NB4 (cell line): ENCODE measurements around the gene MIF4GD.
A peak's percentile ranks its signal among the peaks of the same experiment; 100 is the strongest.
"Not testable (repeated sequence)": the region's sequence is repeated elsewhere in the genome, so short reads cannot be mapped to it uniquely, and the experiment has no call there.

Experiments
- DNase-seq: peaks from one replicate; pipeline ENCODE4 v3.0.0; 2010; ENCODE audit warnings: low read depth
- H3K4me3 ChIP-seq: one replicate; pipeline ENCODE4 v1.5.1; 2011; ENCODE audit warnings: mild to moderate bottlenecking, low read depth, low read length, moderate library complexity
- MYC ChIP-seq: IDR thresholded peaks from 2 replicates; pipeline ENCODE4 v1.6.1; 2011; ENCODE audit warnings: low read depth, low read length
- POLR2A ChIP-seq: IDR thresholded peaks from 2 replicates; pipeline ENCODE4 v1.6.1; 2011; ENCODE audit warnings: mild to moderate bottlenecking; ENCODE audit not compliant: insufficient read length; ENCODE audit errors: extremely low read depth
- TF ChIP-seq, protein P1 (sequence below): IDR thresholded peaks from 2 replicates; pipeline ENCODE4 v1.6.1; 2011; ENCODE audit warnings: low read depth, low read length
- TF ChIP-seq, protein P2 (sequence below): IDR thresholded peaks from one replicate; pipeline ENCODE4 v1.5.1; 2012; ENCODE audit warnings: low read depth, low read length

Gene MIF4GD

DNA sequence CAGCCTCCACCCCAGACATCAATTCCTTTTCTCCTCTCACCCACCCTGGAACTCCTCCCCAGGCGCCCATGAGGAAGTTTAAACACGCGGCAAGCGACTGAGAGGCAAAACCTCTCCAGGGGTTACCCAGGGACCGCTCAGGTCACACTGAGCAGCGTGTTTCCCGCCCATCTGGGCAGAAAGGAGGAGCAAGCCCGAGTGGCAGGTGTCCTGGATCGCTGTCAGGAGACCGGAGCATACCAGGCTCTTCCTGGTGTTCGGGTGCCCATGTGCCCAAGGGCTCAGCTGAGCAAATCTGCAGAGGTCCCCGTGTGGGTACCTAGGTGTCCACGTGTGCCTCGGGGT lies 17.7 kb upstream of the MIF4GD start:
- peak overlapping the region; percentile 87 for H3K4me3 ChIP-seq
- TF ChIP-seq MYC (peak; percentile 61), POLR2A (no peak)
- TF ChIP-seq, protein P1, sequence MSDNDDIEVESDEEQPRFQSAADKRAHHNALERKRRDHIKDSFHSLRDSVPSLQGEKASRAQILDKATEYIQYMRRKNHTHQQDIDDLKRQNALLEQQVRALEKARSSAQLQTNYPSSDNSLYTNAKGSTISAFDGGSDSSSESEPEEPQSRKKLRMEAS, result peak; percentile 32; the same call in 1 of the 2 replicates
- TF ChIP-seq, protein P2, sequence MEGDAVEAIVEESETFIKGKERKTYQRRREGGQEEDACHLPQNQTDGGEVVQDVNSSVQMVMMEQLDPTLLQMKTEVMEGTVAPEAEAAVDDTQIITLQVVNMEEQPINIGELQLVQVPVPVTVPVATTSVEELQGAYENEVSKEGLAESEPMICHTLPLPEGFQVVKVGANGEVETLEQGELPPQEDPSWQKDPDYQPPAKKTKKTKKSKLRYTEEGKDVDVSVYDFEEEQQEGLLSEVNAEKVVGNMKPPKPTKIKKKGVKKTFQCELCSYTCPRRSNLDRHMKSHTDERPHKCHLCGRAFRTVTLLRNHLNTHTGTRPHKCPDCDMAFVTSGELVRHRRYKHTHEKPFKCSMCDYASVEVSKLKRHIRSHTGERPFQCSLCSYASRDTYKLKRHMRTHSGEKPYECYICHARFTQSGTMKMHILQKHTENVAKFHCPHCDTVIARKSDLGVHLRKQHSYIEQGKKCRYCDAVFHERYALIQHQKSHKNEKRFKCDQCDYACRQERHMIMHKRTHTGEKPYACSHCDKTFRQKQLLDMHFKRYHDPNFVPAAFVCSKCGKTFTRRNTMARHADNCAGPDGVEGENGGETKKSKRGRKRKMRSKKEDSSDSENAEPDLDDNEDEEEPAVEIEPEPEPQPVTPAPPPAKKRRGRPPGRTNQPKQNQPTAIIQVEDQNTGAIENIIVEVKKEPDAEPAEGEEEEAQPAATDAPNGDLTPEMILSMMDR, result no peak
- peak; percentile 80 for DNase-seq

DNA sequence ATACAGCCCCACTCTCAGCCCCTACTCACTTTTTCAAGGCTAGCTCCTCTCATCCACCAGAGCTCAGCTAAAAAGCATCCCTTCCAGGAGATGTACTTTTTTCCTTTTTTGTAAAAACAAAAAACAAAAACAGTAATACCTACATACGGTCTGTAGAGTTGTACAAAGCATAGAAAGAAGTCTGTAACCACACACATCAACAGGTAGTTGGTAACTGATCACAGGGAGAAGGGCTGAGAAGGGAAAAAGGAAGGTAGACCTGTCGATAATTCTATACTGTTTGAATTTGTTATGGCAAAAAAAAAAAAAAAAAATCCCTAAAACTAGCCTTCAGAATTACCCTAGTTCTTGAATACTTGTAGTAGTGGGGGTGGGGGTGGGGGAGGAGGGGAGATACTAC lies 17.3 kb upstream of the MIF4GD start:
- TF ChIP-seq, protein P2, result no peak
- TF ChIP-seq MYC, result no peak
- TF ChIP-seq, protein P1, result no peak
- no peak for TF ChIP-seq POLR2A
- no peak for DNase-seq
- H3K4me3 ChIP-seq, result peak overlapping the region; percentile 87

DNA sequence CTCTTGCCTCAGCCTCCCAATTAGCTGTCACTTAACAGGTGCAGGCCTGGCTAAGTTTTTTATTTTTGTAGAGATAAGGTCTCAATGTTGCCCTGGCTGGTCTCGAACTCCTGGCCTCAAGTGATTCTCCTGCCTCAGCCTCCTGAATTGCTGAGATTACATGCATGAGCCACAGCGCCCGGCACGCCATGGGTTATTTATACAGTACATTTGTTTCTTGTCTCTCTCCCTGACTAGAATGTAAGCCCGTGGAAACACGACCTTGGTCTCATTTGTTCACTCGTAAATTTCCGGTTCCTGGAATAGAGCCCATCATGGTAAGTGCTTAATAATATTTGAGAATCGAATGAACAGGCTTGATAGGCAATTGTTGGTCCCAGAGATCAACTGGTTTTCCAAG lies 16.2 kb upstream of the MIF4GD start:
- TF ChIP-seq, protein P1, result no peak
- TF ChIP-seq MYC (no peak), POLR2A (no peak)
- TF ChIP-seq, protein P2, result no peak
- DNase-seq, result no peak
- H3K4me3 ChIP-seq, result peak overlapping the region; percentile 87

DNA sequence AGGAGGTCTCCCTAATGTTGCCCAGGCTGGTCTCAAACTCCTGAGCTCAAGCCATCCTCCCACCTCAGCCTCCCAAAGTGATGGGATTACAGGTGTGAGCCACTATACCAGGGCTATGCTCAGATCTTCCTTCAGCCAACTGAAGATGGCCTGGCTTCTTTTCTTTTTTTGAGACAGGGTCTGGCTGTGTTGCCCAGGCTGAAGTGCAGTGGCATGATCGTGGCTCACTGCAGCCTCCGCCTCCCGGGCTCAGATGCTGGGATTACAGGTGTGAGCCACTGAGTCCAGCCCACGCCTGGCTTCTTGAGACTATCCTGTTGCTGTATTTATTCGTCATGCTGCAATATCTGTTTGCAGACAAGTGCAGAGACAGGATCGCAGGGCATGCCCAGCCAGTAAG lies 14.1 kb upstream of the MIF4GD start:
- H3K4me3 ChIP-seq, result no peak overlapping the region
- TF ChIP-seq, protein P1, result no peak
- TF ChIP-seq MYC (no peak), POLR2A (no peak)
- TF ChIP-seq, protein P2, result no peak
- no peak for DNase-seq

DNA sequence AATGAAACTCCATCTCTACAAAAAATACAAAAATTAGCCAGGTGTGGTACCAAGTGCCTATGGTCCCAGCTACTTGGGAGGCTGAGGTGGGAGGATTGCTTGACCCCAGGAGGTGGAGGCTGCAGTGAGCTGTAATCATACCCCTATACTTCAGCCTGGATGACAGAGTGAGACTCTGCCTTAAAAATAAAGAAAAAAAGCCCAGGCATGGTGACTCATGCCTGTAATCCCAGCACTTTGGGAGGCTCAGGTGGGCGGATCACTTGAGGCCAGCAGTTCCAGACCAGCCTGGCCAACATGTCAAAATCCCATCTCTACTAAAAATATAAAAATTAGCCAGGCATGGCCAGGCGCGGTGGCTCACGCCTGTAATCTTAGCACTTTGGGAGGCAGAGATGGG lies 9.2 kb upstream of the MIF4GD start:
- not testable (repeated sequence) for DNase-seq

DNA sequence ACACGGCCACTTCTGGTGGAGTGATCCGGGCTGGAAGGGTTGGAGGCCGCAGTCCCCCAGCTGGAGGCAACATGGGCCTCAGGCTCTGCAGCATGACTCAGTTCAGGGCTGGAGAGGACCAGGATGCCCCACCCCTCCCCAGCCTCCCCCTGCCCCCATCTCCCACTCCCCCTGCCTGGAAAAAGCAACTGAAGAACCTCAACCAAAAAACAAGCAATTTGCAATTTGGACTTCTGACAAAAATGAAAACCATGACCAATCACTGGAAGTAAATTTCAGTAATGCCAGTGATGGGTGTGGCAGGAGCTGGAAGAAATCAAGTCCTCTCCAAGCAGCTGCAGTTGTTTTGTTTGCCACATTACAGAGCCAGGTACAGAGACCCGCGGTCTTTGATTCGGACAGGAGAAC lies 6.6 kb upstream of the MIF4GD start:
- DNase-seq, result no peak
- TF ChIP-seq, protein P2, result no peak
- TF ChIP-seq MYC (no peak), POLR2A (no peak)
- TF ChIP-seq, protein P1, result no peak
- no peak overlapping the region for H3K4me3 ChIP-seq

More for the DNA sequence above, 9.2 kb upstream of the MIF4GD start:
- not testable (repeated sequence) for H3K4me3 ChIP-seq
